Smooth muscle cell (in vitro differentiated cells): ENCODE results near the gene NCOA1. TPM values are rescaled to one million over a fixed set of nuclear protein-coding genes. Genes with fewer than 3 reads are reported as not detected.
"Not testable (repeated sequence)": the region's sequence is repeated elsewhere in the genome, so short reads cannot be mapped to it uniquely, and the experiment has no call there.

Experiments used
- DNase-seq: peaks from one replicate; lab custom pipeline; 2025; ENCODE audit not compliant: unreplicated experiment; lab: John Stamatoyannopoulos, UW
- H2AFZ ChIP-seq: fragments of 200-600 bp; sonication (generic); 2 replicates; pipeline ENCODE4 v1.6.0; 2016; ENCODE audit warnings: antibody characterized with exemption, low read depth, mild to moderate bottlenecking
- H3F3A ChIP-seq: fragments of 200-600 bp; sonication (generic); 2 replicates; pipeline ENCODE4 v1.6.0; 2017; ENCODE audit warnings: antibody characterized with exemption, low read depth
- H3K27ac ChIP-seq: fragments of 200-600 bp; sonication (generic); 2 replicates; pipeline ENCODE4 v1.5.1; 2016; ENCODE audit warnings: low read depth, mild to moderate bottlenecking
- H3K27me3 ChIP-seq: fragments of 200-600 bp; sonication (generic); 2 replicates; pipeline ENCODE4 v1.6.1; 2016; ENCODE audit warnings: low read depth, mild to moderate bottlenecking
- H3K36me3 ChIP-seq: fragments of 200-600 bp; sonication (generic); 2 replicates; pipeline ENCODE4 v1.5.1; 2016; ENCODE audit warnings: low read depth
- H3K4me1 ChIP-seq: fragments of 200-600 bp; sonication (generic); 2 replicates; pipeline ENCODE4 v1.5.1; 2016; ENCODE audit warnings: low read depth
- H3K4me2 ChIP-seq: fragments of 200-600 bp; sonication (generic); 2 replicates; pipeline ENCODE4 v1.6.0; 2016; ENCODE audit warnings: mild to moderate bottlenecking
- H3K4me3 ChIP-seq: fragments of 200-600 bp; sonication (generic); 2 replicates; pipeline ENCODE4 v1.5.1; 2016; ENCODE audit warnings: mild to moderate bottlenecking
- H3K79me2 ChIP-seq: fragments of 200-600 bp; sonication (generic); 2 replicates; pipeline ENCODE4 v1.6.0; 2016; ENCODE audit warnings: low read depth, mild to moderate bottlenecking
- H3K9ac ChIP-seq: fragments of 200-600 bp; sonication (generic); 2 replicates; pipeline ENCODE4 v1.6.0; 2016; ENCODE audit warnings: low read depth
- H3K9me3 ChIP-seq: fragments of 200-600 bp; sonication (generic); replicated peaks from 2 replicates; pipeline ENCODE4 v1.5.1; 2016; ENCODE audit warnings: low read depth
- H4K20me1 ChIP-seq: fragments of 200-600 bp; sonication (generic); 2 replicates; pipeline ENCODE4 v1.6.0; 2016; ENCODE audit warnings: low read depth
- WGBS: methylation state at CpG from one replicate; pipeline ENCODE4 v1.1.7; 2016; ENCODE audit warnings: low lambda C conversion rate; 5-methylcytosine and 5-hydroxymethylcytosine counted together
- polyA plus RNA-seq: library from polyadenylated mRNA; unstranded; fragments of >200 nt; fragmentation: Nextera tagmentation; extraction: Ambion mirVana; gene quantifications from 2 replicates; pipeline ENCODE4 v1.2.1, GENCODE V29; 2016
- total RNA-seq: library from RNA; depleted of rRNA; stranded (reverse); fragments of >200 nt; gene quantifications from 2 replicates; pipeline ENCODE4 v1.2.3, GENCODE V29; 2014
- TF ChIP-seq, protein P1 (sequence below): fragments of 200-600 bp; sonication (generic); IDR thresholded peaks from 2 replicates; pipeline ENCODE4 v1.5.1; 2017; ENCODE audit warnings: borderline replicate concordance, mild to moderate bottlenecking, antibody characterized with exemption; ENCODE audit not compliant: insufficient read depth, poor library complexity, severe bottlenecking

Gene NCOA1
- total and polyA plus RNA-seq, 2 experiments from 2014 or later, result 8.5 to 21.0 TPM

DNA sequence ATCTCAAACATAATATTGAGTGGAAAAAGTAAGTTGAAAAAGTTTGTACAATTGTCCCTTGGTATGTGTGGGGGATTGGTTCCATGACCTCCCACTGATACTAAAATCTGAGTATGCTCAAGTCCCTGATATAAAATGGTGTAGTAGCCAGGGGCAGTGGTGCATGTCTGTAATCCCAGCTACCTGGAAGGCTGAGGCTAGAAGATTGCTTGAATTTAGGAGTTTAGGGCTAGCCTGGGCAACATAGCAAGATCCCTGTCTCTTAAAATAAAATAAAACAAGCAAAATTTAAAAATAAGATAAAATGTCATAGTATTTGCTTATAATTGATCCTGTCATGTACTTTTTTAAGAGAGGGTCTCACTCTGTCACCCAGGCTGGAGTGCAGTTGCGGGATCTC lies 180.2 kb downstream of the NCOA1 start:
- no peaks in the 10 kb centered on the region for H3K27me3 ChIP-seq
- 100% methylated on average over 1 of the region's 1 CpG for WGBS
- H3K9ac ChIP-seq, result no peak overlapping the region

GRCh38 chr2:24672589-24672988 lies 181.5 kb downstream of the NCOA1 start:
- 96% methylated on average over 3 of the region's 3 CpGs for WGBS
- H3K27ac ChIP-seq, result no peak overlapping the region
- H3K27me3 ChIP-seq, result no peaks in the 10 kb centered on the region
- no peaks in the 10 kb centered on the region for H3K4me1 ChIP-seq
- TF ChIP-seq, protein P1, sequence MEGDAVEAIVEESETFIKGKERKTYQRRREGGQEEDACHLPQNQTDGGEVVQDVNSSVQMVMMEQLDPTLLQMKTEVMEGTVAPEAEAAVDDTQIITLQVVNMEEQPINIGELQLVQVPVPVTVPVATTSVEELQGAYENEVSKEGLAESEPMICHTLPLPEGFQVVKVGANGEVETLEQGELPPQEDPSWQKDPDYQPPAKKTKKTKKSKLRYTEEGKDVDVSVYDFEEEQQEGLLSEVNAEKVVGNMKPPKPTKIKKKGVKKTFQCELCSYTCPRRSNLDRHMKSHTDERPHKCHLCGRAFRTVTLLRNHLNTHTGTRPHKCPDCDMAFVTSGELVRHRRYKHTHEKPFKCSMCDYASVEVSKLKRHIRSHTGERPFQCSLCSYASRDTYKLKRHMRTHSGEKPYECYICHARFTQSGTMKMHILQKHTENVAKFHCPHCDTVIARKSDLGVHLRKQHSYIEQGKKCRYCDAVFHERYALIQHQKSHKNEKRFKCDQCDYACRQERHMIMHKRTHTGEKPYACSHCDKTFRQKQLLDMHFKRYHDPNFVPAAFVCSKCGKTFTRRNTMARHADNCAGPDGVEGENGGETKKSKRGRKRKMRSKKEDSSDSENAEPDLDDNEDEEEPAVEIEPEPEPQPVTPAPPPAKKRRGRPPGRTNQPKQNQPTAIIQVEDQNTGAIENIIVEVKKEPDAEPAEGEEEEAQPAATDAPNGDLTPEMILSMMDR, result no peak
- H3K9ac ChIP-seq, result no peak overlapping the region
- no peaks in the 10 kb centered on the region for H3F3A ChIP-seq
- no peak overlapping the region for H3K4me3 ChIP-seq
- no peak overlapping the region for H3K4me2 ChIP-seq
- H3K79me2 ChIP-seq, result no peaks in the 10 kb centered on the region
- H4K20me1 ChIP-seq, result no peaks in the 10 kb centered on the region
- no peak for DNase-seq
- no peaks in the 10 kb centered on the region for H3K36me3 ChIP-seq
- H2AFZ ChIP-seq, result no peak overlapping the region
- H3K9me3 ChIP-seq, result no peaks in the 10 kb centered on the region

More for the DNA sequence above, 180.2 kb downstream of the NCOA1 start:
- no peaks in the 10 kb centered on the region for H3F3A ChIP-seq
- TF ChIP-seq, protein P1, result no peak
- H3K36me3 ChIP-seq, result no peaks in the 10 kb centered on the region
- H3K9me3 ChIP-seq, result no peaks in the 10 kb centered on the region
- H3K27ac ChIP-seq, result no peak overlapping the region
- no peaks in the 10 kb centered on the region for H3K4me1 ChIP-seq
- H2AFZ ChIP-seq, result no peak overlapping the region
- H4K20me1 ChIP-seq, result no peaks in the 10 kb centered on the region
- no peak overlapping the region for H3K4me3 ChIP-seq
- no peaks in the 10 kb centered on the region for H3K79me2 ChIP-seq
- H3K4me2 ChIP-seq, result no peak overlapping the region
- DNase-seq, result no peak

GRCh38 chr2:24675338-24675737 lies 184.3 kb downstream of the NCOA1 start:
- no peaks in the 10 kb centered on the region for H3K4me1 ChIP-seq
- H3K27me3 ChIP-seq, result no peaks in the 10 kb centered on the region
- no peak overlapping the region for H3K27ac ChIP-seq
- H3K79me2 ChIP-seq, result no peaks in the 10 kb centered on the region
- H3K9ac ChIP-seq, result no peak overlapping the region
- no peaks in the 10 kb centered on the region for H3K9me3 ChIP-seq
- H2AFZ ChIP-seq, result no peak overlapping the region
- DNase-seq, result no peak
- H3K36me3 ChIP-seq, result peaks cover 7% of the 10 kb centered on the region
- no peak overlapping the region for H3K4me2 ChIP-seq
- WGBS, result 88% methylated on average over 7 of the region's 7 CpGs
- H3F3A ChIP-seq, result no peaks in the 10 kb centered on the region
- TF ChIP-seq, protein P1, result no peak
- no peak overlapping the region for H3K4me3 ChIP-seq
- no peaks in the 10 kb centered on the region for H4K20me1 ChIP-seq

- H3K27ac ChIP-seq, result no peak overlapping the region
- H3K4me1 ChIP-seq, result no peaks in the 10 kb centered on the region
- peaks cover 7% of the 10 kb centered on the region for H3K36me3 ChIP-seq
- no peaks in the 10 kb centered on the region for H3F3A ChIP-seq
- H2AFZ ChIP-seq, result no peak overlapping the region
- no peak overlapping the region for H3K9ac ChIP-seq
- TF ChIP-seq, protein P1, result no peak
- 97% methylated on average over 4 of the region's 4 CpGs for WGBS
- H3K9me3 ChIP-seq, result no peaks in the 10 kb centered on the region
- DNase-seq, result no peak
- no peaks in the 10 kb centered on the region for H3K79me2 ChIP-seq
- H3K27me3 ChIP-seq, result no peaks in the 10 kb centered on the region
- H3K4me3 ChIP-seq, result no peak overlapping the region
- no peaks in the 10 kb centered on the region for H4K20me1 ChIP-seq
- H3K4me2 ChIP-seq, result no peak overlapping the region
Measured at GRCh38 chr2:24676493-24676892, 185.4 kb downstream of the NCOA1 start.

- not testable (repeated sequence) for H3K4me1 ChIP-seq, DNase-seq, H3K4me2 ChIP-seq, H4K20me1 ChIP-seq, H3K79me2 ChIP-seq, H3F3A ChIP-seq, H3K9me3 ChIP-seq, H3K9ac ChIP-seq, H2AFZ ChIP-seq, H3K4me3 ChIP-seq, H3K27ac ChIP-seq, H3K27me3 ChIP-seq, H3K36me3 ChIP-seq
Measured at GRCh38 chr2:24678066-24678465, 187.0 kb downstream of the NCOA1 start.
